SK-N-SH (cell line): ENCODE measurements around the gene CCDC171.

ENCODE experiments used
- CTCF ChIP-seq: fragments of 200-600 bp; sonication (generic); IDR thresholded peaks from 2 replicates; pipeline ENCODE4 v1.6.1; 2017; ENCODE audit warnings: antibody characterized with exemption, mild to moderate bottlenecking, moderate library complexity
- ELF1 ChIP-seq: IDR thresholded peaks from 2 replicates; pipeline ENCODE4 v1.4.0; 2012
- FOXM1 ChIP-seq: IDR thresholded peaks from 2 replicates; pipeline ENCODE4 v1.4.0; 2012; ENCODE audit warnings: low read depth, mild to moderate bottlenecking
- RAD21 ChIP-seq: IDR thresholded peaks from 2 replicates; pipeline ENCODE4 v1.6.1; 2012; ENCODE audit warnings: mild to moderate bottlenecking, low read length
- RCOR1 ChIP-seq: fragments of 150-350 bp; IDR thresholded peaks from 2 replicates; pipeline ENCODE4 v1.6.1; 2017; ENCODE audit warnings: antibody characterized with exemption, low read length
- SIN3A ChIP-seq: IDR thresholded peaks from 2 replicates; pipeline ENCODE4 v1.6.1; 2012; ENCODE audit warnings: low read depth, mild to moderate bottlenecking, low read length, moderate library complexity, borderline replicate concordance
- SMC3 ChIP-seq: IDR thresholded peaks from 2 replicates; pipeline ENCODE4 v1.6.1; 2012; ENCODE audit warnings: low read depth, low read length, improper control_type of control experiment
- ZBTB33 ChIP-seq: IDR thresholded peaks from 2 replicates; pipeline ENCODE4 v1.4.0; 2012; ENCODE audit warnings: low read depth, borderline replicate concordance

GRCh38 chr9:15831384-15831783 lies 278.5 kb downstream of the CCDC171 start:
- no peak for TF ChIP-seq CTCF
- no peak for TF ChIP-seq RCOR1
- no peak for TF ChIP-seq FOXM1
- no peak for TF ChIP-seq ELF1
- no peak for TF ChIP-seq RAD21
- no peak for TF ChIP-seq SMC3
- TF ChIP-seq ZBTB33 = no peak
- no peak for TF ChIP-seq SIN3A
